Activated naive CD8-positive, alpha-beta T cell (primary cell): ENCODE results near the gene MIEN1.
"Not testable (repeated sequence)": the region's sequence is repeated elsewhere in the genome, so short reads cannot be mapped to it uniquely, and the experiment has no call there.

ENCODE experiments used
- H3K27ac Mint-ChIP-seq: one replicate; pipeline ENCODE4 v1.8.0; 2021; ENCODE audit warnings: mixed read lengths
- H3K27me3 Mint-ChIP-seq: one replicate; pipeline ENCODE4 v1.8.0; 2021; ENCODE audit warnings: mixed read lengths
- H3K36me3 Mint-ChIP-seq: one replicate; pipeline ENCODE4 v1.8.0; 2021; ENCODE audit warnings: mixed read lengths
- H3K4me1 Mint-ChIP-seq: one replicate; pipeline ENCODE4 v1.8.0; 2021; ENCODE audit warnings: low read depth, mixed read lengths
- H3K4me3 Mint-ChIP-seq: one replicate; pipeline ENCODE4 v1.8.0; 2021; ENCODE audit warnings: mild to moderate bottlenecking, mixed read lengths
- H3K9me3 Mint-ChIP-seq: one replicate; pipeline ENCODE4 v1.8.0; 2021; ENCODE audit warnings: low read depth, mixed read lengths

Gene MIEN1

GRCh38 chr17:39703913-39704312 lies 26.4 kb downstream of the MIEN1 start:
- no peaks in the 10 kb centered on the region for H3K9me3 Mint-ChIP-seq
- H3K4me3 Mint-ChIP-seq = no peak overlapping the region
- peaks cover 23% of the 10 kb centered on the region for H3K4me1 Mint-ChIP-seq
- H3K36me3 Mint-ChIP-seq = no peaks in the 10 kb centered on the region
- H3K27me3 Mint-ChIP-seq = peaks cover 16% of the 10 kb centered on the region
- no peak overlapping the region for H3K27ac Mint-ChIP-seq

GRCh38 chr17:39702901-39703893 lies 27.1 kb downstream of the MIEN1 start:
- peaks cover 23% of the 10 kb centered on the region for H3K4me1 Mint-ChIP-seq
- H3K4me3 Mint-ChIP-seq = no peak overlapping the region
- no peak overlapping the region for H3K27ac Mint-ChIP-seq
- H3K9me3 Mint-ChIP-seq = no peaks in the 10 kb centered on the region
- no peaks in the 10 kb centered on the region for H3K36me3 Mint-ChIP-seq
- H3K27me3 Mint-ChIP-seq = peaks cover 18% of the 10 kb centered on the region

- peaks cover 14% of the 10 kb centered on the region for H3K4me1 Mint-ChIP-seq
- H3K27ac Mint-ChIP-seq = no peak overlapping the region
- H3K4me3 Mint-ChIP-seq = no peak overlapping the region
- H3K36me3 Mint-ChIP-seq = peaks cover 2% of the 10 kb centered on the region
- peaks cover 18% of the 10 kb centered on the region for H3K27me3 Mint-ChIP-seq
- no peaks in the 10 kb centered on the region for H3K9me3 Mint-ChIP-seq
Observed at GRCh38 chr17:39701784-39702422, 28.4 kb downstream of the MIEN1 start.

- Mint-ChIP-seq H3K4me3 (peak overlapping the region; percentile 30), H3K9me3 (no peaks in the 10 kb centered on the region), H3K27ac (no peak overlapping the region), H3K36me3 (peaks cover 2% of the 10 kb centered on the region), H3K27me3 (peaks cover 18% of the 10 kb centered on the region), H3K4me1 (peaks cover 7% of the 10 kb centered on the region)
Observed at GRCh38 chr17:39701012-39701783, 29.1 kb downstream of the MIEN1 start.

- H3K4me1 Mint-ChIP-seq = peaks cover 7% of the 10 kb centered on the region
- no peak overlapping the region for H3K27ac Mint-ChIP-seq
- peaks cover 2% of the 10 kb centered on the region for H3K36me3 Mint-ChIP-seq
- H3K27me3 Mint-ChIP-seq = peaks cover 18% of the 10 kb centered on the region
- no peaks in the 10 kb centered on the region for H3K9me3 Mint-ChIP-seq
- H3K4me3 Mint-ChIP-seq = no peak overlapping the region
Observed at GRCh38 chr17:39700148-39700987, 30.0 kb downstream of the MIEN1 start.

GRCh38 chr17:39699818-39700147 lies 30.5 kb downstream of the MIEN1 start, which contains the start of gene ERBB2:
Gene ERBB2, plus strand, starts transcription at chr17:39700064. Its CDS starts 175 bp downstream, at chr17:39700239.
- Mint-ChIP-seq H3K4me3 (peak within 1 kb of the TSS; percentile 80), H3K27ac (no peak within 1 kb of the TSS), H3K4me1 (peaks cover 7% of the 10 kb centered on the region), H3K36me3 (peaks cover 2% of the 10 kb centered on the region), H3K9me3 (no peaks in the 10 kb centered on the region), H3K27me3 (peaks cover 18% of the 10 kb centered on the region)

GRCh38 chr17:39699157-39699817 lies 31.0 kb downstream of the MIEN1 start:
- H3K9me3 Mint-ChIP-seq, H3K36me3 Mint-ChIP-seq, H3K4me1 Mint-ChIP-seq, H3K27ac Mint-ChIP-seq: not testable (repeated sequence)
- peak overlapping the region; percentile 80 for H3K4me3 Mint-ChIP-seq
- peaks cover 18% of the 10 kb centered on the region for H3K27me3 Mint-ChIP-seq

GRCh38 chr17:39697961-39698360 lies 32.4 kb downstream of the MIEN1 start:
- peaks cover 7% of the 10 kb centered on the region for H3K36me3 Mint-ChIP-seq
- no peak overlapping the region for H3K27ac Mint-ChIP-seq
- H3K4me3 Mint-ChIP-seq = no peak overlapping the region
- peaks cover 18% of the 10 kb centered on the region for H3K27me3 Mint-ChIP-seq
- H3K9me3 Mint-ChIP-seq = no peaks in the 10 kb centered on the region
- peaks cover 7% of the 10 kb centered on the region for H3K4me1 Mint-ChIP-seq

GRCh38 chr17:39696731-39697130 lies 33.6 kb downstream of the MIEN1 start:
- peaks cover 17% of the 10 kb centered on the region for H3K27me3 Mint-ChIP-seq
- peaks cover 7% of the 10 kb centered on the region for H3K36me3 Mint-ChIP-seq

GRCh38 chr17:39695089-39695474 lies 35.2 kb downstream of the MIEN1 start:
- Mint-ChIP-seq H3K27me3 (peaks cover 8% of the 10 kb centered on the region), H3K27ac (no peak overlapping the region), H3K4me3 (no peak overlapping the region), H3K4me1 (peaks cover 5% of the 10 kb centered on the region), H3K36me3 (peaks cover 7% of the 10 kb centered on the region), H3K9me3 (no peaks in the 10 kb centered on the region)

More at GRCh38 chr17:39696731-39697130, 33.6 kb downstream of the MIEN1 start:
- H3K9me3 Mint-ChIP-seq = no peaks in the 10 kb centered on the region
- peaks cover 7% of the 10 kb centered on the region for H3K4me1 Mint-ChIP-seq
- H3K4me3 Mint-ChIP-seq = no peak overlapping the region
- no peak overlapping the region for H3K27ac Mint-ChIP-seq

- no peak overlapping the region for H3K27ac Mint-ChIP-seq
- H3K4me1 Mint-ChIP-seq = peaks cover 2% of the 10 kb centered on the region
- no peak overlapping the region for H3K4me3 Mint-ChIP-seq
- peaks cover 7% of the 10 kb centered on the region for H3K36me3 Mint-ChIP-seq
- no peaks in the 10 kb centered on the region for H3K9me3 Mint-ChIP-seq
- H3K27me3 Mint-ChIP-seq = peaks cover 6% of the 10 kb centered on the region
Observed at GRCh38 chr17:39694593-39694992, 35.7 kb downstream of the MIEN1 start.

- Mint-ChIP-seq H3K27ac (peak overlapping the region; percentile 97), H3K4me3 (peak overlapping the region; percentile 99), H3K9me3 (no peaks in the 10 kb centered on the region), H3K27me3 (no peaks in the 10 kb centered on the region), H3K4me1 (peaks cover 20% of the 10 kb centered on the region), H3K36me3 (peaks cover 8% of the 10 kb centered on the region)
Observed at GRCh38 chr17:39688945-39689344, 41.4 kb downstream of the MIEN1 start.

- peak overlapping the region; percentile 99 for H3K4me3 Mint-ChIP-seq
- H3K4me1 Mint-ChIP-seq = peaks cover 20% of the 10 kb centered on the region
- peak overlapping the region; percentile 97 for H3K27ac Mint-ChIP-seq
- no peaks in the 10 kb centered on the region for H3K9me3 Mint-ChIP-seq
- H3K36me3 Mint-ChIP-seq = peaks cover 8% of the 10 kb centered on the region
- H3K27me3 Mint-ChIP-seq = no peaks in the 10 kb centered on the region
Observed at GRCh38 chr17:39688475-39688835, 41.9 kb downstream of the MIEN1 start.
